HCT116 (cell line): ENCODE data around the gene ATP1A1. TPM values are rescaled to one million over a fixed set of nuclear protein-coding genes. Genes with fewer than 3 reads are reported as not detected.

Source experiments
- ATAC-seq: fragments of 200-7000 bp; cut with Tn5 transposase; 2 replicates; pipeline ENCODE4 v1.9.1; 2020; ENCODE audit warnings: mild to moderate bottlenecking, moderate library complexity
- BruUV-seq: library from RNA; stranded (reverse); fragments of 400-500 nt; replicated peaks from 2 replicates; lab custom pipeline; 2021; lab: Mats Ljungman, UMichigan
- CTCF ChIA-PET: fragments of 300-600 bp; sonication (Branson Sonifier 250); formaldehyde crosslinking; loops from one replicate; lab custom pipeline; 2021; ENCODE audit warnings: antibody characterized with exemption; lab: Charles Lee
- POLR2A ChIA-PET: fragments of 300-600, 350-600 bp; sonication (Branson Sonifier 250); formaldehyde crosslinking; loops from one replicate; lab custom pipeline; 2021; ENCODE audit warnings: antibody characterized with exemption; lab: Charles Lee
- RAD21 ChIA-PET, 2 experiments: fragments of 300-600 bp; sonication (Branson Sonifier 250); formaldehyde crosslinking; loops; one replicate each; lab custom pipeline; 2023; ENCODE audit warnings: low total read pairs in 2 of 2; ENCODE audit not compliant: uncharacterized antibody in 2 of 2, unreplicated experiment in 2 of 2, low non-redundant PET in 1 of 2; lab: Charles Lee
- DNase-seq: peaks from one replicate; pipeline ENCODE4 v3.0.0-alpha.2; 2010; ENCODE audit warnings: low read depth, low spot score
- H2AFZ ChIP-seq: fragments of 200-600 bp; shearing (Covaris generic), sonication (generic); 2 replicates; pipeline ENCODE4 v1.6.1; 2017; ENCODE audit warnings: low read depth, mixed run types, mixed read lengths, antibody characterized with exemption, low read length; ENCODE audit not compliant: poor library complexity, severe bottlenecking
- H3K27ac ChIP-seq: 2 replicates; pipeline ENCODE4 v1.5.1; 2012; ENCODE audit warnings: low read depth, low read length
- H3K27me3 ChIP-seq: fragments of 200-600 bp; sonication (generic); 2 replicates; pipeline ENCODE4 v1.6.1; 2016; ENCODE audit warnings: mixed run types, low read length, mixed read lengths; ENCODE audit not compliant: insufficient read depth
- H3K36me3 ChIP-seq, 2 experiments: fragments of 200-500 bp in 1 of 2; fragments of 200-600 bp in 1 of 2; sonication (Bioruptor generic) in 1 of 2; sonication (generic) in 1 of 2; 2 replicates each; pipeline versions ENCODE4 v1.5.1 to v1.6.1; 2014 to 2016; ENCODE audit warnings: low read length in 2 of 2, inconsistent platforms in 1 of 2, mixed read lengths in 1 of 2, mixed run types in 1 of 2; ENCODE audit not compliant: insufficient read depth in 2 of 2, control insufficient read depth in 1 of 2
- H3K4me1 ChIP-seq, 2 experiments: fragments of 200-600 bp in 1 of 2; sonication (generic) in 1 of 2; 2 replicates each; pipeline versions ENCODE4 v1.5.1 to v1.6.1; 2012 to 2017; ENCODE audit warnings: low read length in 2 of 2, inconsistent platforms in 1 of 2, mild to moderate bottlenecking in 1 of 2, mixed read lengths in 1 of 2, mixed run types in 1 of 2, moderate library complexity in 1 of 2; ENCODE audit not compliant: insufficient read depth in 2 of 2, control insufficient read depth in 1 of 2
- H3K4me2 ChIP-seq: fragments of 200-600 bp; sonication (generic); 2 replicates; pipeline ENCODE4 v1.6.1; 2017; ENCODE audit warnings: mixed run types, low read length, mixed read lengths
- H3K4me3 ChIP-seq, 2 experiments: fragments of 200-600 bp in 1 of 2; sonication (generic) in 1 of 2; replicated peaks in 1 of 2; 2 replicates each; pipeline ENCODE4 v1.5.1; 2011 to 2016; ENCODE audit warnings: low read length in 2 of 2, control low read depth in 1 of 2, low read depth in 1 of 2, mild to moderate bottlenecking in 1 of 2, mixed read lengths in 1 of 2, mixed run types in 1 of 2
- H3K79me2 ChIP-seq: fragments of 200-600 bp; sonication (generic); 2 replicates; pipeline ENCODE4 v1.6.1; 2017; ENCODE audit warnings: mild to moderate bottlenecking, mixed run types, low read length, moderate library complexity, mixed read lengths; ENCODE audit not compliant: insufficient read depth
- H3K9ac ChIP-seq: fragments of 200-600 bp; sonication (generic); 2 replicates; pipeline ENCODE4 v1.6.1; 2016; ENCODE audit warnings: low read length, mixed read lengths
- H3K9me2 ChIP-seq: fragments of 200-600 bp; sonication (generic), shearing (Covaris generic); 2 replicates; pipeline ENCODE4 v1.6.1; 2017; ENCODE audit warnings: mixed run types, mild to moderate bottlenecking, moderate library complexity; ENCODE audit not compliant: insufficient read depth
- H3K9me3 ChIP-seq, 2 experiments: fragments of 200-500 bp in 1 of 2; fragments of 200-600 bp in 1 of 2; sonication (Bioruptor generic) in 1 of 2; sonication (generic) in 1 of 2; 2 replicates each; pipeline ENCODE4 v1.6.1; 2014 to 2017; ENCODE audit warnings: low read length in 2 of 2, mixed read lengths in 2 of 2, inconsistent platforms in 1 of 2, low read depth in 1 of 2, mild to moderate bottlenecking in 1 of 2, mixed run types in 1 of 2, moderate library complexity in 1 of 2; ENCODE audit not compliant: control insufficient read depth in 1 of 2, insufficient read depth in 1 of 2
- H4K20me1 ChIP-seq: fragments of 200-600 bp; sonication (generic), shearing (Covaris generic); 2 replicates; pipeline ENCODE4 v1.6.1; 2017; ENCODE audit warnings: mixed run types, mild to moderate bottlenecking, moderate library complexity; ENCODE audit not compliant: insufficient read depth
- ELF1 ChIP-seq: IDR thresholded peaks from 2 replicates; pipeline ENCODE4 v1.6.1; 2012; ENCODE audit warnings: low read depth, borderline replicate concordance
- EZH2phosphoT487 ChIP-seq: fragments of 200-600 bp; IDR thresholded peaks from 2 replicates; pipeline ENCODE4 v1.6.1; 2018; ENCODE audit warnings: antibody characterized with exemption, borderline replicate concordance
- POLR2A ChIP-seq: IDR thresholded peaks from 2 replicates; pipeline ENCODE4 v1.7.0; 2011; ENCODE audit warnings: borderline replicate concordance; ENCODE audit not compliant: insufficient read depth, insufficient read length; ENCODE audit errors: extremely low read depth
- POLR2AphosphoS5 ChIP-seq: IDR thresholded peaks from 2 replicates; pipeline ENCODE4 v1.6.1; 2011; ENCODE audit warnings: mild to moderate bottlenecking, low read depth, low read length, moderate library complexity
- SRF ChIP-seq: IDR thresholded peaks from 2 replicates; pipeline ENCODE4 v1.6.1; 2012; ENCODE audit warnings: low read depth
- intact Hi-C: fragments of 100-400 bp; cut with micrococcal nuclease; formaldehyde crosslinking; loops from 2 replicates; pipeline ENCODE4 v1.10.0; 2022
- total RNA-seq: library from RNA; stranded (reverse); gene quantifications from one replicate; pipeline ENCODE4 v1.2.1, GENCODE V29; 2021; ENCODE audit not compliant: unreplicated experiment
- TF ChIP-seq, protein P1 (sequence below), 3 experiments: fragments of 200-600 bp in 1 of 3; sonication (generic) in 1 of 3; IDR thresholded peaks in 2 of 3; conservative IDR thresholded peaks in 1 of 3; 2 replicates each; pipeline ENCODE4 v1.5.1; 2012 to 2017; ENCODE audit warnings: low read depth in 2 of 3, low read length in 2 of 3, antibody characterized with exemption in 1 of 3, borderline replicate concordance in 1 of 3, control low read depth in 1 of 3, mild to moderate bottlenecking in 1 of 3, mixed read lengths in 1 of 3, mixed run types in 1 of 3, moderate library complexity in 1 of 3; ENCODE audit not compliant: insufficient read depth in 1 of 3

Gene ATP1A1
- total RNA-seq, 1 experiment from 2014 or later = 290 TPM

DNA sequence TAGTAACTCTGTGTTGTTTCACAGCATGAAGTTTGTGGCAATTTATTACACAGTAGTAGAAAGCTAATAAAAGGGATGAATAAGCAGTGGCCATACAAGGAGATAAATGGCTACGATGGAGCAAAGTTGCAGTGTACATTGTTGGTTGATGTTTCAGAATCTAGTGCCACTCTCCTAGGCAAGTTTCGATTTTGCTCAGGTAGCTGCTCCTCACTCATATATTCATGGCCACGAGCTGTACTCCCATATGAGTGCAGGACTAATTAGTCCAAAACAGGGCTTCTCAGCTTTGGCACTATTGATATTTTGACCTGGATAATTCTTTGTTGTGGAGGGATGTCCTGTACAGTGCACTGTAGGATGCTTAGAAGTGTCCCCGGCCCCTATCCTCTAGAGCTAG is 30.0 kb upstream of the ATP1A1 start (continued):
- TF ChIP-seq POLR2AphosphoS5 (no peak), EZH2phosphoT487 (no peak), POLR2A (no peak)
- TF ChIP-seq, protein P1, sequence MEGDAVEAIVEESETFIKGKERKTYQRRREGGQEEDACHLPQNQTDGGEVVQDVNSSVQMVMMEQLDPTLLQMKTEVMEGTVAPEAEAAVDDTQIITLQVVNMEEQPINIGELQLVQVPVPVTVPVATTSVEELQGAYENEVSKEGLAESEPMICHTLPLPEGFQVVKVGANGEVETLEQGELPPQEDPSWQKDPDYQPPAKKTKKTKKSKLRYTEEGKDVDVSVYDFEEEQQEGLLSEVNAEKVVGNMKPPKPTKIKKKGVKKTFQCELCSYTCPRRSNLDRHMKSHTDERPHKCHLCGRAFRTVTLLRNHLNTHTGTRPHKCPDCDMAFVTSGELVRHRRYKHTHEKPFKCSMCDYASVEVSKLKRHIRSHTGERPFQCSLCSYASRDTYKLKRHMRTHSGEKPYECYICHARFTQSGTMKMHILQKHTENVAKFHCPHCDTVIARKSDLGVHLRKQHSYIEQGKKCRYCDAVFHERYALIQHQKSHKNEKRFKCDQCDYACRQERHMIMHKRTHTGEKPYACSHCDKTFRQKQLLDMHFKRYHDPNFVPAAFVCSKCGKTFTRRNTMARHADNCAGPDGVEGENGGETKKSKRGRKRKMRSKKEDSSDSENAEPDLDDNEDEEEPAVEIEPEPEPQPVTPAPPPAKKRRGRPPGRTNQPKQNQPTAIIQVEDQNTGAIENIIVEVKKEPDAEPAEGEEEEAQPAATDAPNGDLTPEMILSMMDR (IDR thresholded peaks at IDR 0.05 in 2 of 3, conservative IDR thresholded peaks at IDR 0.05 in 1 of 3; ENCODE audit: borderline replicate concordance in 1 of 3, insufficient read depth in 1 of 3, low read depth in 2 of 3, low read length in 2 of 3) = no peak

DNA sequence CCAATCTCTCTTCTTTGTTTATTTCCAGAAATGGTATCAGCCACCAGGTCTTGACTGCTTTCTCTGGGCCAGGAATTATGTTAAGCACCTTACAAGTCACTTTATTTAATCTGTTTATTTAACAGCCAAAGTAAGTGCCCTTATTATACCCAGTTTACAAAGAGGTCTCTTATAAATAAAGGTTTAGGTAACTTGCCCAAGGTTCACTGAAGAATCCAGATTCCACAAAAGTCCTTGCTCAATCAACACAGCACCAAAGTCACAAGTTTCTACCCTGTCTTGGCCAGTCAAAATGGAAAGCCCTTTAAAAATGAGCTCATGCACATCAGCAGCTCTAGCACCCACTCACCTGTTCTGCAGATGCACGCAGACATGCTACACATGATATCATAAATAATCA is 28.0 kb upstream of the ATP1A1 start:
- POLR2A ChIA-PET = no interaction called here
- Histone ChIP-seq H3K4me1 (no peaks in the 10 kb centered on the region), H3K79me2 (no peaks in the 10 kb centered on the region), H3K4me3 (no peak overlapping the region), H3K9me3 (no peaks in the 10 kb centered on the region), H3K27me3 (no peaks in the 10 kb centered on the region), H3K9ac (no peak overlapping the region), H4K20me1 (no peaks in the 10 kb centered on the region), H3K27ac (no peak overlapping the region), H3K36me3 (no peaks in the 10 kb centered on the region), H2AFZ (no peak overlapping the region), H3K9me2 (no peaks in the 10 kb centered on the region), H3K4me2 (no peak overlapping the region)
- intact Hi-C loops = no loop called here
- DNase-seq (no peak), ATAC-seq (no peak)
- no TSS peak for BruUV-seq
- CTCF ChIA-PET = no interaction called here
- TF ChIP-seq POLR2AphosphoS5 = no peak
- RAD21 ChIA-PET = no interaction called here

DNA sequence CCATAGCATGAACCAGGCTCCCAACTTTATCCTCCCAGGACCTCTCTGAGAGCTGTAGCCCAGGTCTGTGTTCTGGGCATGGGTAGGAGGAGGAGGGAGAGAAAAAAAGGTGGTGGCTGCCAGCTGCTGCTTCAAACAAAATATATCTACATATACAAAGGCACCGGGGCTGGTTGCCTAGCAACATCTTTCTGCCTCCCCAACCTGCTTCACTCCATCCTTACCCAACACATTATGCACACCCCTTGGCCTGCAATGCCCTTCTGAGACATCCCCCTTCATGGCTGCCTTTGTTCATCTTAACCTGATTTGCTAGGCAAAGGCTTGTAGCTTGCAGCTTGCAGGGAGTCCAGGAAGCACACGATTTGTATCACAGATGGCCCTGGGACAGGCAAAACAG is 27.2 kb upstream of the ATP1A1 start:
- ChIA-PET POLR2A (no interaction called here), RAD21 (no interaction called here), CTCF (no interaction called here)
- H3K9me2 ChIP-seq = no peaks in the 10 kb centered on the region
- no peak overlapping the region for H2AFZ ChIP-seq
- no peak for TF ChIP-seq SRF
- TF ChIP-seq ELF1 = no peak
- no peaks in the 10 kb centered on the region for H3K79me2 ChIP-seq
- no peaks in the 10 kb centered on the region for H3K4me1 ChIP-seq
- DNase-seq = no peak
- no peak overlapping the region for H3K27ac ChIP-seq
- H3K36me3 ChIP-seq = no peaks in the 10 kb centered on the region
- intact Hi-C loops = no loop called here
- H3K9ac ChIP-seq = no peak overlapping the region
- ATAC-seq = no peak
- no peaks in the 10 kb centered on the region for H3K27me3 ChIP-seq
- no TSS peak for BruUV-seq
- H3K9me3 ChIP-seq = no peaks in the 10 kb centered on the region
- H3K4me2 ChIP-seq = no peak overlapping the region
- H3K4me3 ChIP-seq = no peak overlapping the region
- no peaks in the 10 kb centered on the region for H4K20me1 ChIP-seq
